Frontal cortex (tissue), 4 donors: ENCODE measurements around the gene GRB10. TPM values are rescaled to one million over a fixed set of nuclear protein-coding genes. Genes with fewer than 3 reads are reported as not detected.

Experiments used
- DNase-seq, 2 donors: peaks; one replicate each; pipeline ENCODE4 v3.0.0; 2012; ENCODE audit warnings: low spot score in 2 of 2
- FAIRE-seq: peaks from 2 replicates; lab custom pipeline; 2012; peaks lifted over from hg19 to GRCh38; lab: Jason Lieb, UNC
- total RNA-seq: library from RNA; depleted of rRNA; stranded (reverse); fragments of >200 nt; gene quantifications from one replicate; pipeline ENCODE4 v1.2.3, GENCODE V29; 2014
- donor health status: control.
- donor health status: control.
- donor health status: control.

GRB10 gene
- total RNA-seq, result 48.5 TPM

GRCh38 chr7:50782375-50783208, at the start of gene GRB10:
GRB10 (minus strand) TSS chr7:50782896; CDS start chr7:50732322, 50,574 bp downstream.
- FAIRE-seq, result no peak
- peak; percentile 70 to 73 for DNase-seq

DNA sequence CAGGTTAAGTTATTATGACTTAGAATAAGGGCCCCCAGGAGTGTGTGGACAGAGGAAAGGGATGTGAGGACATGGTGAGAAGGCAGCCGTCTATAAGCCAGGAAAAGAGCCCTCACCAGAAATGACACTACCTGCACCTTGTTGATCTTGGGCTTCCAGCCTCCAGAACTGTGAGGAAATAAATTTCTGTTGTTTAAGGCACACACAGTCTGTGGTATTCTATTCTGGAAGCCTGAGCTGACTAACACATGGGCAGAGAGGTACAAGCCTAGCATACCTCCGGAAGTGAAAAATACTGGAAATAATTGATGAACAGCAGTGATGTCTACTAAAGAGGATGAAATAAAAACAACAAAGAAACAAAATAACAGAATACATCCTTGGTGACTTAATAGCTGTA, 46.1 kb upstream of the GRB10 start:
- FAIRE-seq, result no peak
- no peak for DNase-seq

GRCh38 chr7:50828116-50828515, 45.4 kb upstream of the GRB10 start:
- no peak for FAIRE-seq
- no peak for DNase-seq

DNA sequence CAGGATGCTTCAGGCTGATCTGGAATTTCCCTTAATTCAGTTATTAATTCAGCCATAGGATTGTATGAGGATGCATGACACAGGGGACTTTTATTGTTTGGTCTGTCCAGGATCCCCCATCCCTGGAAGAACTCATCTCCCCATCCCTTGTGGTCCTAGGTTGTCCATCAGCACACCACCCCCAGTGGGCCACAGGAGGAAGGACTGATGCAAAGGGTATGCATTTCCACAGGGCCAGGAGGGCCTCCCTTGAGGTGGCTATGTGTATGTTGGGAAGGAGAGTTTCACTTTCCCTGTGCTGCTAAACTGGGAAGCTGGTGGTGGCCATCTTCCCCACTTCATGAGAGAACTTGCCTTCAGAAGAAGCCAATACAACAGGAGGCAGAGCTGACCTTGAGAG, 44.6 kb upstream of the GRB10 start:
- FAIRE-seq, result no peak
- no peak for DNase-seq

DNA sequence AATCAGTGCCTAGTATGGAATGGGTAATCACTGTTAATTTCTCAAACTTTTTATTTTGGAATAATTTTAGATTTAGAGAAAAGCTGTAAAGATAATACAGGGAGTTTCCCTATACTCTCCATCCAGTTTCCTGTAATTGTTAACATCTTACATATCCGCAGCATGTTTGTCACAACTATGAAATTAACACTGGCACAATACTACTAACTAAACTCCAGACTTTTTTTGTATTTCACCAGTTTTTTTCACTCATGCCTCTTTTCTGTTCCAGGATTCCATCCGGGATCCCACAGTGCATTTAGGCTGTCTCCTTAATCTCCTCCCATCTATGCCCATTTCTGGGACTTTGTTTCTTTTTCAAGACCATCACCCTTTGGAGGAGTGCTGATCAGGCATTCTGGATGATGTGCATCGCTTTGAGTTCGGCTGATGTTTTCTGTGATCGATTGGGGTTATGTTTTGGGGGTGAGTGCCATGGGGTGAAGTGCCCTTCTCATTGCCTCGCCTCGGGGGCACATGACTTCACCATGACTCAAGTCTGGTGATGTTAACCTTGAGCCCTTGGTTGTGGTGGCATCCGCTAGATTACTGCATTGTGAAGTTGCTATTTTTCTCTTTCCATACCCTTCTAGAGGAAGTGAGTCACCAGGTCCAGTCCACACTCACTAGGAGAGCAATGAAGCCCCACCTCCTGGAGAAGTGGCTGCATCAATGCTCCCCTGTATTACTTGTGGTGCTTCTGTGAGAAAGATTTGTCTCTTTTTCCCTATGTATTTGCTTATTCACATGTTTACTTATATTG, 43.9 kb upstream of the GRB10 start:
- DNase-seq (no peak), FAIRE-seq (no peak)

DNA sequence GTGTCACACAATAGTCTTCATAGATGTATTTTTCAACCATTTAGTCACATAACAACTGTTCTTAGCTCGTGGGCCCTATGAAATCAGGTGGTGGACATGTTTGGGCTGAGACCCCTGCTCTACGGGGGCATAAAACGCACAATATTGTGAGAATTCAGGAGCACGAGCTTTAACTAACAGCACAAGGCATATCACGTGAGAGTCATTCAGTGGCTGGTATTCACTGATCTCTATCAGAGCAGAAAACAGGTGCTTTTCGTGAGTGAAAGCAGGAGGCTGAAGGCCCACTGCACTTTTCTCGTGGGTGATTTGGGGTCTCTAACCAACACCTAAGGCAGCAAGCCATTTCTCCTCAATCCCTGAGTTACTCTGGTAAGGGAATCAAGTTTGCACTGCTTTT, 42.8 kb upstream of the GRB10 start:
- FAIRE-seq, result no peak
- DNase-seq, result no peak

GRCh38 chr7:50824882-50825281, 42.2 kb upstream of the GRB10 start:
- FAIRE-seq (no peak), DNase-seq (no peak)

DNA sequence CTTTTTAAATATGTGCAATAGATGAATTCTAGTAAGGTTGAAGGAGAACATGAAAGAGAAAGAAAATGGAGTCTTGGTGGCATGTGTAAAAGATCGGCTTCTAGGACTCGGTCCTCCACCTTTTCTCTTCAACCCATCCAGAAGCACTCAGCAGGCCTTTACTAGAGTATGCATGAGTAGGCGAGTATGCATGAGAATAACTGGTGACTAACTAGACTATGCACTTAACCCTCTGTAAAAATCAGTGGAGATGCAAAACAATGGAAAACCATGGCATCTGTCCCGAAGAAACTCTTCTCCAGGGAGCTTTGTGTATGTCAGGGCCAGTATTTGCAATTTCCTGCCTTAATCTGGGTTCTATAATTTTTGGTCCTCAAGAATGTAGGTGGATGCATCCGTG, 40.0 kb upstream of the GRB10 start:
- DNase-seq, result no peak

DNA sequence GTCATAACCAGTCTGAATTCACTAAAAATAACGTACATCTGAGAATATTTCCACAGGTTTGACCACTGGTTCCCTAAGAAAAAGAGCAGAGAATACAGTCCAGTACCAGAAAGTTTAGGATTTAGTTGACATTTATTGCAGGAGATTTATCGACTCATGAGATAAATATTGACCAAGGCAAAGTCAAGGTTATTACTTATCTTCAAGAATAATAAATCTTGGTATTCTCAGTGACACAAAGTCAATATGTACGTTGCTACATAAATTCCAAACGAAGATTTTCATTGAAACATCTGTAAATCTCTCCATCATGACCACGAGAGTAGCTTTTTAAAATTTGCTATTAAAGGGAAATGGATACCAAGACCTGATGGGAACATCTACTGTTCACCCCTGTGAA, 39.4 kb upstream of the GRB10 start:
- DNase-seq, result no peak
- no peak for FAIRE-seq

More for the DNA sequence above, 40.0 kb upstream of the GRB10 start:
- FAIRE-seq, result no peak

DNA sequence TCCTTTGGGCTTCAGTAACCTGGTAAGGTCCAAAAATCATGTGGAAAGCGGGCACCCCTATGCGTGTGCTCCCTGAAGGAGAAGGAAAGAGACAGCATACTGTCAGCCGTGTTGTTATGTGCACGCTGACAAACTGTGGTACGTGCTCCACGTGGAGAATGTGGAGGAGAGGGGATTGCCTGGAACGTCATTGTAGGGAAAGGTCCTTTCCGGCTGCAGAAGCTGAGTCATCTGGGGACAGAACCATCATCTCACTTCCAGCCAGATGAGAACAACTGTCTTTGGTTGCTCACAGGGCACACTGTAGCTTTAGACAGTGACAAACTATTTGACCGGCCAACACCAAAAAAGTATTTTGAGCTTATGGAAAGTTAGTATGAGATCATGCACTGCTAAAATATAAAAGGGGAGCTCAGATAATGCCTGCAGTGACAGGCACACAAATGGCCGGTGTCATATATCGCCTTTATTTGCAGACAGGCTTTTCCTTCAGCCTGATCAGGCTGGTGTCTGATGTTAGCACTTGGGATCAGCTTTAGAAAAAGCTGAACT, 38.8 kb upstream of the GRB10 start:
- DNase-seq (no peak), FAIRE-seq (no peak)

DNA sequence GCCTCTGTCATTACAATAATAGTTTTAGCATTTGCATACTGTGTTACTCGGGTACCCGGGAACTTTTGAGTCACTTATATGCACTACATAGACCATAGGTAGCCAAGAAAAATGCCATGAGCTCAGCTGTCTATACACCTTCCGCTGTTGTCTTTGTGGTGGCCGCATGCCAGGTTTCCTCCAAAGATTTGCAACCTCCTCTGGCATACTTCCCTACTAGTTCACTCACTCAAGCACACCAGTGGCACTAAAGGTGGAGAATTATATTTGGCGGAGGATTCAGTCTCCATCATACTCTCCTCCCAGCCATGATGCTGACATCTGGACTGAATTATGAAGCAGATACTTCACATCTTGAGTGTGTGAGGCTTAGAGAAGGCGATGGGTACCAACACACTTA, 35.6 kb upstream of the GRB10 start:
- DNase-seq, result no peak
- FAIRE-seq, result no peak

DNA sequence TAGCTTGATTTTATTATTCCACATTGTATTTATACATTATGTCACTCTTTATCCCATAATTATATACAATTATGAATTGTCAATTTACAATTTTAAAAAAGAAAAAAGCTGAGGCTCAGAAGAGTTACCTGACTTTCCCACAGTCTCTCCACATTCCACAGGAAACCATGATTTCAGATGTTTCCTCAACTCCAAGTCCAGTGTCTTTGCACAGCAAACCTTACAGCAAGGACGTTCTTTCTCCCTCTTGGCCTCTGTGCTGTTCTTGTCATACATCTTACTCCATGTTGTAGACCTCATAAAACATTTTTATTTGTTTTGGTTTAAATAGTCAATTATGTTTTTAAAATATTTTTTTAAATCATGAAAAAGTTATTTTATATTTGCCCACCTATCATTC, 34.9 kb upstream of the GRB10 start:
- DNase-seq, result no peak
- no peak for FAIRE-seq

GRCh38 chr7:50815138-50815537, 32.4 kb upstream of the GRB10 start:
- FAIRE-seq (no peak), DNase-seq (no peak)

- no peak for FAIRE-seq
- no peak for DNase-seq
These were observed 31.5 kb upstream of the GRB10 start for GRCh38 chr7:50814166-50814565.

- no peak for FAIRE-seq
These were observed 30.3 kb upstream of the GRB10 start for GRCh38 chr7:50812841-50813475.

DNA sequence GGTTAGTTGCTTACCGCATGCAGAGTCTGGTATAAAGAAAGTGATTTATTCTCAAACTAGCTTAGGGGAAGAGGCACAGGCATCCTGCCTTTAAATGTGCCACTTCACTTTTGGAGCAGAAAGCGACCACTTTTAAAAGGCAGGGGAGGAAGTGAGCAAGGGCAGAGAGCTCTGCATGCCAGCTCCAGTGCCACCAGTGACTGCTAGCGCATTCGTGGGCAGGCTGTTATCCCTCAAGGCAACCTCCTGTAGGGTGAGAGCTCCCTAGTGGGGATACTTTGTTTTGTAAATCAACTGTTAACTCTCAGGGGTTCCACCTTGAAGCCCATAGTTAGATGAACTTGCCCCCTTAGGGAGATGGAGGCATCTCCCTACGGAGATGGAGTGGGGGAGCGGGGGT, 29.4 kb upstream of the GRB10 start:
- no peak for DNase-seq
- no peak for FAIRE-seq

More at GRCh38 chr7:50812841-50813475, 30.3 kb upstream of the GRB10 start:
- no peak for DNase-seq

- FAIRE-seq, result no peak
- DNase-seq, result no peak
These were observed 25.7 kb upstream of the GRB10 start for GRCh38 chr7:50808282-50808888.

DNA sequence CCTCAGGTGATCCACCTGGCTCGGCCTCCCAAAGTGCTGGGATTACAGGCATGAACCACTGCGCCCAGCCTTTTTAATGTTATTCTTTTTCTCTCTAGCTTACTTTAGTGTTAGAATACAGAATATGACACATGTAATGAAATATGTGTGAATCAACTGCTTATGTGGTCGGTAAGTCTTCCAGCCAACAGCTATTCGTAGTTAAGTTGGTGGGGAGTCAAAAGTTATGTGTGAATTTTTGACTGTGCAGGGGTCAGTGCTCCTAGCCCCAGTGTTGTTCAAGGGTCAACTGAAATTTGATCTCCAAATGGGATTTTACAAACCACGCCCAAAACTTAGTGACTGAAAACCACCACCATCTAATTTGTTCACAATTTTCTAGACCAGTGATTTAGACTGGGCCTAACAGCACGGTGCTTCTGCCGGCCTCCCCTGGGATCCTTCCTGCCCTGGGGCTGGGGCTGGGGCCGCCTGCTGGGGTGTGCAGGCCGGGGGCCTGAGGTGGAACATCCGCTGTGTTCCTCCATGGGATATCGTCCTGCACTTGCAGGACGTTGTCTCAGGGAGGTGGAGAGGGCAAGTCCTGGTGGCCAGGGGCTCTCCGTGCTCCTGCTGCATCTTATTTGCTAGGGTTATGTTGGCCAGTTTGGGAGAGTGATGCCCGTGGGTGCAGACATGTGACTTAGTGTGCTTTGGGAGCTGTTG, 24.5 kb upstream of the GRB10 start:
- no peak for DNase-seq
- no peak for FAIRE-seq

- FAIRE-seq, result no peak
- no peak for DNase-seq
These were observed 23.4 kb upstream of the GRB10 start for GRCh38 chr7:50806143-50806542.
